Pulmonary artery endothelial cell (primary cell): Measurements from ENCODE around the gene STPG2. TPM values are rescaled to one million over a fixed set of nuclear protein-coding genes. Genes with fewer than 3 reads are reported as not detected.
A peak's percentile ranks its signal among the peaks of the same experiment; 100 is the strongest.

Source experiments
- DNase-seq: peaks from one replicate; pipeline ENCODE4 v3.0.0-alpha.2; 2011; ENCODE audit warnings: low read depth, low spot score
- total RNA-seq: library from RNA; depleted of rRNA; stranded (reverse); fragments of >200 nt; gene quantifications from 2 replicates; pipeline ENCODE4 v1.2.3, GENCODE V29; 2014

The STPG2 gene
- total RNA-seq, 1 donor from 2014 or later, result 0.07 TPM

DNA sequence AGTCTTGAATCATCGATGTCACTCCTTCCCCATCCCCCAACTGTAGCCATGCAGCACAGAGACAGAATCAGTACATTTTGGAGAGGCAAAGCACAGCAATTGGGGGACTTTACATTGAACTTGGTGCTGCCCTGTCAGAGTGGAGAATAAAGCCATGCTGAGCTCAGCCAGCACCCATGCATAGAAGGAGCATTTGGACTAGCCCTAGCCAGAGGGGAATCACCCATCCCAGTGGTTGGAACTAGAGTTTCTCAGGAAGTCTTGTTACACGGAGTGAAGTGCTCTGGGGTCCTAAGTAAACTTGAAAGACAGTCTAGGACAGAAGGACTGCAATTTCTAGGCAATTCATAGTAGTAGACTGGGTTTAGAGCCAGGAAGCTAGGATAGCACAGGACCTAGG lies 49.6 kb downstream of the STPG2 start:
- DNase-seq, result no peak

GRCh38 chr4:98092833-98093439 lies 50.3 kb downstream of the STPG2 start:
- no peak for DNase-seq

GRCh38 chr4:98081936-98082335 lies 61.3 kb downstream of the STPG2 start:
- DNase-seq, result no peak

DNA sequence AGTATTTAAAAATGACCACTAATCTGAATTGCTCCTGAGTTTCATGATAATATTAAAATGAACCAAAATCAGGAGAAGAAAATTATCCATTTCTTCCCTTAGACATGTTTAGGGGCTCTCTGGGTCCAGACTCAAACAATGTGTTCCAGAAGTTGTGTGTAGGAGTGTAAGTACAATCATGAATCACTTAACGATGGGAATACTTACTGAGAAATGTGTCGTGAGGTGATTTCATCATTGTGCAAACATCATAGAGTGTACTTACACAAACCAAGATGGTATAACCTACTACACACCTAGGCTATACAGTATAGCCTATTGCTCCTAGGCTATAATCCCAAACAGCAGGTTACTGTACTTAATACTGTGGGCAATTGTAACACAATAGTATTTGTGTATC lies 74.8 kb downstream of the STPG2 start:
- no peak for DNase-seq

- no peak for DNase-seq
Measured at GRCh38 chr4:98055800-98056501, 87.3 kb downstream of the STPG2 start.

GRCh38 chr4:98046665-98047064 lies 96.6 kb downstream of the STPG2 start:
- DNase-seq, result no peak

DNA sequence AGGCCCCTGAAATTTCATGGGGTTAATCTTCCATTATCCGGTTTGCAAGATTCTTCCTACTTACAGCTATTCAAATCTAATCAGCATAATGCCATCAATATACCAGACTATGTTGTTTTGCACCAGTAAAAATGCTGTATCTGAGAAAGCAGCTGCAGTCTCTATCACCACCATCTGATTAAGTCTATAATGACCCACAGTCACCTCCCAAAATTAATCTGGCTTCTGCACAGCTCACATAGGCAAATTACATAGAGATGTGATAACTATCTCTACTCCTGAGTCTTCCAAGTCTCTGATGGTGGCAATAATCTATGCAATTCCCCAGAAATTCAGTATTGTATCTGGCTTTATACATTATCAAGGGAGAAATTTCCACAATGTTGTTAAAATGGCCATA lies 113.2 kb downstream of the STPG2 start:
- DNase-seq, result no peak

DNA sequence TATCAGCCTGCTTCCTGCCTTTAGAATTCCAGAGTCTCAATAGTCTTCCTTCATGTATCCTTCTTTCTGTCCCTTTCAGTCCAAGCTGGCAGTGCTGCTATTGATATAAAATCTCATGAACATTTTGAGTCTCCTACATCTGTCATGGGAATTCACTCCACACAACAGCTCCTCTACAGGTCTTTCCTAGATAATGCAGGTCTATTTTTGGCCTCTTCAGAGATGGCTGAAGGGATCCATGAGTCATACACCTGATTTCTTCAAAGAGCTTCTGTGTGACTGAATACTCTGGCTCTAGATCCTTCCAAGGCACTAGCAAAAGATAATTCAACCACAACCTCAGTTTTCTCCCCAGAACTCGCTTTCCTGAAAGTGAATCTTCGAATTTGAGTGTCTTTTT lies 115.4 kb downstream of the STPG2 start:
- DNase-seq, result no peak

GRCh38 chr4:98026362-98026761 lies 116.9 kb downstream of the STPG2 start:
- DNase-seq, result no peak

DNA sequence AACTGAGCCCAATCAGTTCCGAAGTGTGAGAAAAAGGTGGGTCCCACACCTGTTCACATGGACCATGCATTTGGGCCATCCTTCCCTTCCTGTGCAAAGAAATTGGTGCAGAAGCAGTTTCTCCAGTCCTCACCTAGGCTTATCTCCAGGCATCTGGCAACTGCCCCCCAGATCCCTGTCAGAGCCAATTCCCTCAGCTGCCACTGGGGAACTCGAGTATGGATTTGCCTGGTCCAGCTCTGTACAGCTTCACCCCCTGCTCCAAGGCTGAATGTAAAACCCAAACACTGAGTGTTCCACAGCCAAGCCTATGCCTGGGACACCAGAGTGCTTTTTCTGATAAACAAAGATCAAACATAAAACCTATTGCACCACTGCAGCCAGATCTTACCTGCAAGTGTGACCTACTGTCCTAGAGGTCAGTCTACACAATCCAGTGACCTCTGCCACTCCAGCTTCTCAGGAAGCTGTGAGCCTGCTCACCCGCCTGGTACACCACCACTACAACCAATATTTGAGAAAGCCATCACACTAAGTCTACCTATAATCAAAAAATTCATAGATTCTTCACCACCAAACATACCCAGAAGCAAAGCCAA lies 136.4 kb downstream of the STPG2 start:
- no peak for DNase-seq

GRCh38 chr4:98006060-98006459 lies 137.2 kb downstream of the STPG2 start:
- no peak for DNase-seq

DNA sequence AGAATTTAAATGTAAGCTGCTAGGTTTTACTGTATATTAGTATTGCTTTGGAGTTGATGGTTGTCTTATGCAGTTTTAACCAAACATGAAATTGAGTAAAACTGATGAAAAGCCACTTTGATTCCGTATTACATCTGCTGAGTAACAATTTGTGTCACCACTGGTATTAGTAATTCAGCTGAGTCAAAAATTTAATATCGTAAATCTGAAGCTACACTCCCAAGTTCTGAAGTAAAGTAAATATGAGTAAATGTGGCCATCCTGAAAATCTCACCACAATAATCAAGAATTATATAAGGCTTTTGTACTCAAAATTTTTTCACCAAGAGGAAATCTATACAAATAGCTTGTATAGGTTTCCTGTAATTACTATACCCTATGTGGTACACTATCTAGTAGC lies 142.3 kb downstream of the STPG2 start:
- no peak for DNase-seq

DNA sequence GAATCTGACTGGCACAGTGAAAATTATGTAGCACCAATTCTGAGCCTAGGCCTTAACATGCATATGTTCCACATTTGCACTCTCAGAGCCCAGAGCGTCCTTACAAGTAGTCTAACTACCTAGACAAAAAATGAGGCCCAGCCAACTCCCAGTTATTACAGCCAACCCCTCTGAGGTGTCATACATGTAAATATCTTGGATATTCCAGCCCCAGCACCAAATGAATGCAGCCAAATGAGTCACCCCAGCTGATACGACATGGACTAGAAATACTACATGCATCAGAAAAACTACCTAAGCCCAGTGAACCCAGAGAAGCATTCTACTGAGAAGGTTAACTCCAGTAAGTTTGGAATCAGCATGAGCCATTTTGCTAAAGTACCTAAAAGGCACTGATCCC lies 145.1 kb downstream of the STPG2 start:
- no peak for DNase-seq

GRCh38 chr4:97994765-97995465 lies 148.4 kb downstream of the STPG2 start:
- no peak for DNase-seq

- DNase-seq, result no peak
Measured at GRCh38 chr4:97990409-97990808, 152.9 kb downstream of the STPG2 start.

DNA sequence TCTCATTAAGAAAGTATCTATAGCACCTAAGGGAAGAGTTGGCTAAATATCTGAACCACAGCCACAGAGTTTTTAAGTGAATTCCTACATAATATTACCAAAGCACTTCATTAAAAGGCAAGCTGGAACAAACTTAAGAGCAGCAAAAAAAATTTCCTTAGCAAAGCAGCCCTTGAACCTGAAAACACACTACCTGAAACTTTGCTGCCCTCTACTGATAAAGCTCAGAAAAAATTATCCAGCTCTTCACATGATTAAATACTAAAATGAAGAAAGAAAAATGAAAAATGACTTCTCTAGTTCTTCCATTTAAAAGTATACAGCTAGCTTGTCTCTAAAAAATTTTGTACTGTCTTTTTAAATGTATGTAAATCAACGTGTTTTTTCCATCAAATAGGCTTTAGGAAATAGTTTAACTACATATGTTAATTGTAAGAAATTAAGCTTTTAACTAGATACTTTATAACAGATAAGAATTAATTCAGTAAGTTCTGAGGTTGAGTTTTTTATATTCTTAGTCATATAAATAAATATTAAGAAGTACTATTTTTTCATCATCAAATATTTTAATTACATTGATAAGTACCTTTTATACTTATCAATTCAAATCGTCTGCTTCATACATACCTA lies 156.1 kb downstream of the STPG2 start:
- peak; percentile 13 for DNase-seq

- DNase-seq, result no peak
Measured at GRCh38 chr4:97984545-97985131, 158.6 kb downstream of the STPG2 start.

GRCh38 chr4:97978791-97979488 lies 164.3 kb downstream of the STPG2 start:
- no peak for DNase-seq

GRCh38 chr4:97953171-97953941 lies 189.9 kb downstream of the STPG2 start:
- no peak for DNase-seq

GRCh38 chr4:97952763-97953162 lies 190.5 kb downstream of the STPG2 start:
- DNase-seq, result no peak
